SHP77 treated with DMSO at 0.1 percent for 48 hours (cell line): ENCODE results near the gene CWC22.
"Not testable (repeated sequence)": the region's sequence is repeated elsewhere in the genome, so short reads cannot be mapped to it uniquely, and the experiment has no call there.

Experiments
- DNase-seq: peaks from one replicate; lab custom pipeline; 2025; lab: John Stamatoyannopoulos, UW

The CWC22 gene

DNA sequence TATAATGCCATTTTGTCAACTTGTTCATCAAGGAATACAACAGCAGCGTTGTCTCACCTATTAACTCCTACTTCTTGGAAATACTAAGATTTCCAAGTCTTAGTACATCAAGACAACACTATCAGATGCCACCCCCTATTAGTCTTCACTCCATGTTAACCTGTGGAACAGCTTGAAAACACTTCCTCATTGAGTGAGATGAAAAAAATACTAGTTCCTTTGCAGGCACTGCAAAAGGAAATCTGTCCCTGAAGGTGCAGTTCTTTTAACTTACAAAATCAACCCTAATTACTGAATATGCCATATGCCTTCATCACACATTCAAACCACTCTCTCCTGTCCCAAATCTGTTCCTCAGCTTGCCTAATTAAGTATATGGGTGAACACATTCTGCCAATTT lies 4.0 kb downstream of the CWC22 start:
- DNase-seq, result no peak

DNA sequence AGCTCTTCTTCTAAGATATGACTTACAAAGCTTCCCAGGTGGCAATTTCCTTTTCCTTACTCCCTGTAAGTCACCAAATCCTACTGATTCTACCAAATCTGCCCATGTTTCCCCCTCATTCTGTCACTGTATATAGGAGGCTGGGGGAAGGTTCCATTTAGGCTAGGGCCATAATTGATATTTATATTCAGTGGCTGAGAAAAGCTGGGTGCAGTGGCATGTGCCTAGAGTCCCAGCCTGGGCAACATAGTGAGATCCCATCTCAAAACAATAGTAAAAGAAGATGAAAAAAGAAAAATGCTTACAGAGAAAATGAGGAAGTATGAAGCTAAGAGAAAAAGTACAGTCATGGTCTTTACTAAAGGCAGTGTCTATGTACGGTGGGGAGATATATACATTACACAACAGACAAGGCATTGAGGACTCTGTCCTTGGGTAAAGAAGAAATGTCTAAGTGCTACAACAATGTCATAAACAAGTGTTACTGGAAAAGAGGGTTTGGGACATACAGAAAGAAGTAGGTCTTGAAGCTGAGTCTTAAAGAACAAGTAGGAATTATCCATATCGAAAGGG lies 4.8 kb downstream of the CWC22 start:
- no peak for DNase-seq

DNA sequence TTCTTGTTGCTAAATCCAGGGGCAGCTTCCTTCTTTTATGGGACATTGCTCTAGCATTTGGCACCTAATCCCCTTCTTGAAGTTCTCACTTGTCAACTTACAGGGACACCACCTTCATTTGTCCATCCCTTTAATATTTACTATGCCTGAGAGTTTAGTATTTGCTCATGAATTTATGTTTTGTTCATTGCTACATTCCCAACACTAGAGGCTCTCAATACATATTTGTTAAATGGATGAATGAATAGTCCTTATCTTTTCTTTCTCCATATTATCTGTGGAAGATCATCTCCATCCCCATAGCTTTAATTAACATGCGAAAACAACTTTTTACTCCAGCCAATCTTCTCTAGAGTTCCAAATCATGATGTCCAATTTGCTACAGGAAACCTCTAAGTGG lies 5.4 kb downstream of the CWC22 start:
- DNase-seq, result no peak

DNA sequence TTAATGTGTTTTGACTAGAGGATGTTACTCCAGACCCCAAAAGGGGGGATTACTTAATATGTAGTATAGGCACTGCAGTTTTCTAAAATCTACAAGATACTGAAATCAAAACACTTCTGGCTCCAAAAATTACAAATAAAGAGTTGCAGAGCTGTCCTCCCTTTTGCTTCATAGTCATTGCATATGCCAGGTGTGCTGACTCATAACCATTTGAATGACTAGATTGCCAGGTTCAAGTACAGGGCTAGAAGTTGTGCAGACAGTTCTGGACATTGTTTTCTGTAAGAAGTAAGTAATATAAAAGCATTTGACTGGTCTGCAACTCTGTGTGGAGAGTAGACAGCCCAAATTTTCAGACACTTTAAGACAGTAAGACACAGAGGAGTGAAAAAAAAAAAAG lies 6.7 kb downstream of the CWC22 start:
- DNase-seq, result no peak

DNA sequence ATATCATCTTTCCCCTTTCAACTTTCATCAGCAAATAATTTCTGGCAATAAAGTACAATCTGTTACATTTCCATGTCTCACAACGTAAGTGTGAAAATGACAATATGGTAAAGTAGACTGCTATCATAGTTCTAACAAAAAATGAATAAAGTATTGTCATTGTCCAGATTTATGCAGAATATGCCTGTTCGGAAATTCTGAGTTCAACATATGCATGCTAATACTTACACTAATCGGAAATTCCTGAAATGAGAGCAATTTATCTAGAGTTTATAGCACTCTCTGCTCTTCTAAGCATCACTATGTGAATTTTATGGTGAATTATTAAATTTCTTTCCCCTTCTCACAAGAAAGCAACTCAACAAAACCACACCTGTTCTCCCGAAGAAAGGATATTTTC lies 8.1 kb downstream of the CWC22 start:
- no peak for DNase-seq

DNA sequence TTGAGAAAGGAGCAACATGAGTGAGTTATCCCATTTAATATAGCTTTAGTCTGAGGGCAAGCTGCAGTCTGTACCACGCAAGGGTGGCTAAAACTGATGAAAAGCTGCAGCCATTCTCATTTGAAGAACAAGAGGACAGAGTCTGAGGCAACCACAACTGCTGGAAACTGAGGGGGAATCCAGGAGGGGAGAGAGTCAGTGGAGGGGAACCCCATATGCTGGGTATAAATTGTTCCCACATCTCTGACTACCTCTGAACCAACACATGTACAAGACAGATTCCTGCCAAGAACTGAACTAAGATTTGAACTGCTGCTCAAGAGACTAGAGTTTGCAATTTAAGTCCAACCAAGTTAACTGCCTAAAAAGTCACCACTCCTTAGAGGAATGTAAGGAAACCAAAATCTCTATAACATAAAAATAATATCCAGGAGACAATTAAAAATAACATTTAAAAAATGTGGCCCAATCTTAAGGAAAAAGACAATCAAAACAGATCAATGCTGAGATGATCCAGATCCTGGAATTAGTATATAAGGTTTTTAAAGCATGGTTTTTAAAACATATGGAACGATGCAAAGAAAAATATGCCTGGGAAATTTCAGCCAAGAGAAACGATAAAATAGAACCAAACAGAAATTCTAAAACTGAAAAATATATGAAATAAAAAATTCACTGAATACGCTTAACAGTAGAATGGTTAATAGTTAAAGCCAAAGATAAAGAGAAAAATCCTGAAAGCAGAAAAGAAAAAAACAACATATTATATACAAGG lies 11.2 kb downstream of the CWC22 start:
- no peak for DNase-seq

DNA sequence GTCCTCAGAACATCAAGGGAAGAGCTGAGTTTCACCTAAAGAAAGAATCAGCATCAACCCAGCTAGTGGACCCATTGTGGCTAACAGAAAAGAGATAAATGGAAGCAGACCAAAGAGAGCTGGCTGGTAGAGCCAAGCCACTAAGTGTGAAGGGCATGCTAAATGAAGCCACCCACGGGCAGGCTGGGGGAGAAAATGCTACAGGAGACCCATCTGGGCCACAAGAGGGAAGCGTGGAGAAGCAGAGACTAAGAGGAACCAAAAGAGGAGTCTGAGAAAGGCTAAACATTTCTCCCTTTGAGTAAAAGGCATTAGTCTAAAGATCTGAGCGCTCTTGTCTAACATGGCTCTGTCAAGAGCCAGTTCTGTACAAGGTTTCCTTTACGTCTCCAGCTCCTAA lies 15.8 kb downstream of the CWC22 start:
- DNase-seq, result no peak

DNA sequence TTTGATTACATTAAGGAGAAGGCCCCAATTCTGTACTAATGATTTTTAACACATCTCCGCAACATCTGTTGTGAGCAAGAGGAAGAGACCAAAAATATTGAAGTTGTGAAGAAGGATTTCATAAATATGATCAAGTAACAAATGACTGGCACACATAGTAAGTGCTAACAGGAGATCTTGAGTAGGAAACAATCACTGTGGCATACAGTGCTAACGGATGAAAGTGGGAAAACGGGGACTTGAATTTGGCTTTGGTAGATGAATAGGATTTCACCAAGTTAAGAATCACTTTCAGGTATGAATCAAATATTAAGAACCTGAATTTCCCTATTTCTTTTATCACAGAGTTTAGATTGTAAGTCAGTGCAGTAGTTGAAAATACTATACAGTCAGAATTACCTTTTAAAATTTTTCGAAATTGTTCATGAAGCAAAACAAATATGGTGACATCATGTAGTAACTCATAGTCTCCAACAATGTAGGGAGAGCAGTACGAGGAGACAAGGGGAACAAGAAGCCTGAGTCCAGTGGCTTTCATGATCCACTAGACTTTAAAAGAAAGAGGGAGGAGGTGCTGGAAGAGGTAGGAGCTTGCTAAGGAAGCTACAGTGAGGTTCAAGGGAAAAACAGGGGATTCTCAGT lies 16.3 kb downstream of the CWC22 start:
- DNase-seq, result no peak

DNA sequence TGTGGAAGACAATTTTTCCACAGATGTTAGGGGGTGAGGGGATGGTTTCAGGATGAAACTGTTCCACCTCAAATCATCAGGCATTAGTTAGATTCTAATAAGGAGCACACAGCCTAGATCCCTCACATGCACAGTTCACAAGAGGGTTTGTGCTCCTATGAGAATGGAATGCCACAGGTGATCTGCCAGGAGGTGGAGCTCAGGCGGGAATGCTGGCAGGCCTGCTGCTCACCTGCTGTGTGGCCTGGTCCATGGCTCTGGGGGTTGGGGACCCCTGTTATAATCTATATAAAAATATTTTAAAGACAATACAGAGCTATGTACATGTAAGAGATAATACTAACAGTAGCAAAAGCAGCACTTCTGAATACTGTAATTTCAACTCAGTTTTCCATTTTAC lies 19.2 kb downstream of the CWC22 start:
- no peak for DNase-seq

DNA sequence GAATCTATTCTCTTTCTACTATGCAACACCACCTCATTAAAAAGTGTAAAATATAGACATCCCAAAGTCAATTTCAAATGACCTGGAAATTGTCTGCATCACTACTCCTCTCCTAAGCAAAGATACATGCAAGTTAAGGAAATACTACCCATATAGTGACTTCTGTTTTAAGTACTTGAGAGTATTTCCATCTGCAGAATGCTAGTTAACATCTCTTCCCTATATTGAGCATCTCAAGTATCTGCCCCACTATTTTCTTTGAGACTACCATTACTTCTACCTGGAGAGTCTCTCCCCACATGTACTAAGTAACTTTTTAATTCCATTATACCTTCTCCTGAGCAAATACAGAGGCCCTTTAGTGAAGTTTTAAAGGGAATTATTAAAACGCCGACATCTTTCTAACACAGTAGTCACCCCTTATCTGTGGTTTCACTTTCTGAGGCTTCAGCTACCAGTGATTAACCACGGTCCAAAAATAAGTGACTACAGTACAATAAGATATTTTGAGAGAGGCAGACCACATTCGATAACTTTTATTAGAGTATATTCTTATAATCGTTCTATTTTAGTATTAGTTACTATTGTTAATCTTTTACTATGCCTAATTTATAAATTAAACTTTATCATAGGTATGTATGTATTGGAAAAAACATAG lies 21.8 kb downstream of the CWC22 start:
- no peak for DNase-seq

DNA sequence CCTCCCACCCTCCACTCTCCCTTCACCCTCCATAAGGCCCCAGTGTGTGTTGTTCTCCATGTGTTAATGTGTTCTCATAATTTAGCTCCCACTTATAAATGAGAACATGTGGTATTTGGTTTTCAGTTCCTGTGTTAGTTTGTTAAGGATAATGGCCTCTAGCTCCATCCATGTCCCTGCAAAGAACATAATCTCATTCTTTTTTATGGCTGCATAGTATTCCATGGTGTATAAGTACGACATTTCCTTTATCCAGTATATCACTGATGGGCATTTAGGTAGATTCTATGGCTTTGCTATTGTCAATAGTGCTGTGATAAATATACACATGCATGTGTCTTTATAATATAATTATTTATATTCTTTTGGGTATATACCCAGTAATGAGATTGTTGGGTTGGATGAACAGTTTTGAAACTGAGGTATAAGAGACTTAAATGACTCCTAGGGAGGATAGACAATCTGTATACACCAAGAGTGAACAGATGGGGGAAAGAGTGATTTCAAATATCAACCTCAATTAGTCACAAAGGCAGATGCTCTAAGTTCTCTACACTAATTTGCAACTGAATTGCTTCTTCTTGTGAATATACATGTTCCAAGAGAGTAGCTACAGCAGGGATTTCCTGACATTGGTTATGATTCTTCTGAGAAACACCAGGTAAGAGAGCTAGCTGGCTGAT lies 23.7 kb downstream of the CWC22 start:
- no peak for DNase-seq

DNA sequence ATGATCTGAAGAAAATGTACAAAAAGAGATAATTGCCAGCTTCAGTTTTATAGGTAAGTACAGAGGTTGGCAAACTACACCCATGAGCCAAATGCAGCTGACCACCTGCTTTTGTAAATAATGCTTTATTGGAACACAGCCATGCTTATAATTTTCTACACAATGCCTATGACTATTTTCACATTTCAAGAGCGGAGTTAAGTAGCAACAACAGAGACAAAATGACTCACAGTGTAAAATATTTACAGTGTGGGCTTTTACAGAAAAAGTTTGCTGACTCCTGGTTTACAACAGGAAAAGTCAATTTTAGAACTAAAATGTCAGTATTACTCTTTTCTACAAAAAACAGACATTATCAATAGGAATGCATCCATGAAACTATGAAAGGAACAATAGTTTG lies 26.0 kb downstream of the CWC22 start:
- no peak for DNase-seq

DNA sequence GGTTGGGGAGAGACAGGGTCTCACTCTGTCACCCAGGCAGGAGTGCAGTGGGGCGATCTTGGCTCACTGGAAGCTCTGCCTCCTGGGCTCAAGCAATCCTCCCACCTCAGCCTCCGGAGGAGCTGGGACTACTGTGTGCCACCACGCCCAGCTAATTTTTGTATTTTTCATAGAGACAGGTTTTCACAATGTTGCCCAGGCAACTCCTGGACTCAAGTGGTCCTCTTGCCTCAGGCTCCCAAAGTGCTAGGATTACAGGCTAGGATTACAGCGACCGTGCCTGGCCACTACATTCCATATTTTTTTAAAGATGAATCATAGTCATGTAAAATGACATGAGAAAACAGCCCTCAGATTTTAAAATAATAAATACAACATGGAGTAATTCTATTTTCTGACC lies 32.3 kb downstream of the CWC22 start:
- no peak for DNase-seq

DNA sequence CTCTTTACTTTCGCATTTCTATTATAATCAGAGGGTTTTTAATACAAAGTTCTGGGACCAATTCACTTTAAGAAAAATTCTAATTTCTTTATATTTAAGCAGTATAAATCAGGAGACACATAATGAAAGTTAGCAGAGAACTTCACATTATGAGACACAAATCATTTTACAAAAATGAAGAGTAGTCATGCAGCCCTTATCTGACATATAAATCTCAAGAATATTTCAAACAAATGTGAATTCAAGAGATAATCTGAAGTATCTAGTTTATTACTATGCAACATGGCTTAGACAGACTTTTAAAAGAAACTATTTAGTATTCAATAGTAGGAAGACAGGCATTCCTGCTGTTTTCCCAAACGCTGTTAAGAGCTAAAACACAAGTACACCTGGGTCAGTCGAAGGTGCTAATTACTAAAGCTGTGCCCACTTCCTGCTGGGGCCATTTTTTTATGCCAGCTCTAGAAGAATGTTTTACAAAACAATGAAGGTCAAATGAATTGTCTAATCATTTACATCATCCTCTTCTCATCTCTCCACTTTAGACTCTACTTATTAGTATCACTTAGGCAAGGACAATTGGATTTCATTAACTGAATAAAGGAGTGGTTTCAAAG lies 40.2 kb downstream of the CWC22 start:
- DNase-seq, result no peak

DNA sequence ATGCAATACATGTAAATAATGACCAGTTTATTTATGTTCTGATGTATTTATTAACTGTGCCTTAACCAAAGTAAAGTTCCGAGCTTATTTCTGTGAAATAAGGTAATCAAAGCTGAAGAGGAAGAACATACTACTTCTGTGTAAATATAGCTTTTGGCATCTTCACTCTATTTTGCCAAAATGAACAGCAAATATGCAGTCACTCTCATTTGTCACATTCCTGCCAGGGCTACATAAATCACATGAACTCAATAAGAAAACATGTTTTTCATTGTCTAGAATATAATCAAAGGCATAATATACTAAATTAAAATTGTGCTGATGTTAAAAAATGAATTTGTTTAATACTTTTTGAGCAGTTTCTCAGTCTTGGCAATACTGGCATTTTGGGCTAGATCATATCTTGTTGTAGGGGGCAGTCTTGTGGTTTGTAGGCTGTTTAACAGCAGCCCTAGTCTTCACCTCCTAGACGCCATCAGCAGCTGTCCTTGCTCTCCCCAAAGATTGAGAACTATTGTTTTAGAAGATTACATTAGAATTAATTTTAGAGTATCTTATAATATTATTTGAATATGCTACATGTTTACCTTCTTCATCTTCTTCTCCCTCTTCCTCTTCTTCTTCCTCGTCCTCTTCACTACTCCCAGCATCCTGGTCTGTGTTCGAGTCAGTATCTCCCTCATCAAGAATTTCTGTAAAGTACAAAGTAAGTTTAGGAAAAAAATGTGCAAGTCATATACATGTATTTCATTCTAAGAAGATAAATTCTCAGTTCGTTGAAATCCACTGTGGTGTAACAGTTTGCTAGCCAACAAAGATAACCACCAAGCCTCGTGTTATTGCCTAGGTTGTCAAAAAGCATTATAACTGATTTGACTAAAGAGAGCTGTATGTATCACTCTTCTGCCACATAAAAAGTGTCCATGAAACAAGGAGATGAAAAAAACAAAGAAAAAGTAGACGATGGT lies 41.5 kb downstream of the CWC22 start:
- no peak for DNase-seq

DNA sequence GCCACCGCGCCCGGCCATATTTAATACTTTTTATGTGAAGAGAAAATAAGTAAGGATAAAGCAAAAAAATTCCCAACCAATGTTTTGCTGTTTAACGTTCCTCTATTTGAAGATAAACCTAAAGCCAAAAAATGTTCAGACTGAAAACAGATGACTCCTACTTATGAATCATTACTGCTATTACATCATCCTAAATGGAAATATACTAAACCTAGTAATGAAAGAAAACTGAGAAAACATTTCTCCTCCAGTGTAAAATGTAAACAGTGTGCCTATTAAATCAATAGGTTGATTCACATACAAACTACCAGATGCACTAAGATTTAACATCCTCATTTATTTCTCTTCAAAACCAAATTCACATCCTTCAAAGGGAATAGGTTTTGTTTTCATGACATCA lies 43.5 kb downstream of the CWC22 start:
- no peak for DNase-seq

DNA sequence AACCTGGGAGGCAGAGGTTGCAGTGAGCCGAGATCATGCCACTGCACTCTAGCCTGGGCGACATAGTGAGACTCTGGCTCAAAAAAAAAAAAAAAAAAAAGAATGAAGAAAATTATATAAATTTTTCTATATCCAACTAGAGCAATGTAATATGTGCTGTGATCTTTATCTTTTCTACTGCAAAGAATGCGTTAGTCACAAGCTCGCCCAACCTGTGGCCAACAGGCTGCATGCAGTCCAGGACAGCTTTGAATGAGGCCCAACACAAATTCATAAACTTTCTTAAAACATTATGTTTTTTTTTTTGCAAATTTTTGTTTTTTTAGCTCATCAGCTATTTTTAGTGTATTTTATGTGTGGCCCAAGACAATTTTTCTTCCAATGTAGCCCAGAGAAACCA lies 48.8 kb downstream of the CWC22 start:
- not testable (repeated sequence) for DNase-seq

DNA sequence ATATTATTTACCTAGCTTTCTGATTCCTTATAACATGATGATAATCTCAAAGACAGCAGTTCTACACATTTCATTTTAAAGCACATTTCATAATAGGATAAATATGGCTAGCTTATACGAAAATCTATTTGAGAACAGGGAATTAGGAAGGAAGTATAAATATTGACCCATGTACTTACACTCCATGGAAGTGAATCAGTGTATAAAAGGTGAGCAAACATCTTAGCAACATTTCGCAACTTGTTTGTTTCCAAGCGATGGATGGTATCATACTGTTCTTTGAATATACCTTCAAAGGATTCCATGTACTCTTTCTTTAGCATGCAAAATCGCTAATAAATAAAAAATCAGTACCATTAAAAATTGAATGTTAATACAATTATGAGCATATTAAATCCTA lies 53.1 kb downstream of the CWC22 start:
- no peak for DNase-seq

DNA sequence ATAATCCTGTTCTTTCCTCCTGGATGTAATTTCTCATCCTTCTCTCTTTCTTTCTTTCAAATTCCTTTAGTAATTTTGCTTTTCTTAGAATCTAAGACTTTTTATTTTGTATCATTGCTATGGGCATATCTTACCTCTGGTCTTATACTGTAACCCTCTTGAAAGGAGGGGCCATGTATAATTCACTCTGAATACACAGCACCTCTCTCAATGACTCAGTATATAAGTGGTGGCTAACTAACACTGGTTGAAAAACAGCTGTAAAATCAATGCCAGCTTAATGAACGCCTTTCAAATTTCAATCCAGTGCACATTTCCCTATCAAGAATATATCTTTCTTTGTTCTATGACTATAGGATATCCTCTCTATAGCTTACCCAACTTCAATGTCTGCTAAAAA lies 53.7 kb downstream of the CWC22 start:
- DNase-seq, result no peak

DNA sequence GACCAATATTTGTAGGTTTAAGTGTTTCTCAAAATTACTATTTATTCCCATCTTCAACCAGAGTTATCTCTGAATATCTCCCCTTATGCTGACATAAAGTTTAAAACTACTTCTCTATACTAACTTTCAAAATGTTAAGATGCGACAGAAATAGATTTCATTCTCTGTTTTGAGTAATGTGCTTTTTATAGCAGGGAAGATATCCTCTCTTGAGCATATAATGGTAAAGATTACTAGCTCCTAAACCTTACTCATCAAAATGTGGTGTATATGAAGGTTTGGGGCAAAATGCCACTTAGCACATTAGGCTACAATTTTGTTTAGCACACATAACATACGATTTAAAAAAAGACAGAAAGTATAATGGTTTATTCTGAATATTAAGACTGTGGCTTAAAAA lies 54.4 kb downstream of the CWC22 start:
- DNase-seq, result no peak

DNA sequence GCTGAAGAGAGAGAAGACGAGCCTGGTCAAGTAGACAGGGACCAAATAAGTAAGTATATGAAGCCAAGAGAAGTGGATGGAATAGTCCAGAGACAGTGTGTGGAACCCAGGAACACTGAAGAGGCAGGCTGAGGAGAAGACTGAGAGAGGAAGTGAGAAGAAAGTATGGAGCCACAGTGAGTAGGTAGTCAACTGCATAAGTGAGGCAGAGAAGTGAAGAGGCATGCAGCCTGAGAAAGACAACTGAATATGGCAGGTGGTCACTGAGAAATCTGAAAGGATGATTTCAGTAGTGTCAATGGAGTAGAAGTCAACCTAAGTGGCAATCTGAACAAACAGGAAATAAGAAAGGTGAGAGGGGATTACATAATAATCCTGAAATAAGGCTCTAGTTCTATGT lies 55.4 kb downstream of the CWC22 start:
- no peak for DNase-seq
